ENCODE measurements around the gene COL8A2.

Gene COL8A2

GRCh38 chr1:36109041-36109679 is 15.9 kb downstream of the COL8A2 start:
- no peak for FAIRE-seq

GRCh38 chr1:36108314-36108713 is 16.7 kb downstream of the COL8A2 start:
- no peak for FAIRE-seq

- no peak for FAIRE-seq
Measured at GRCh38 chr1:36107394-36107793, 17.6 kb downstream of the COL8A2 start.

- FAIRE-seq = no peak
Measured at GRCh38 chr1:36106269-36106668, 18.8 kb downstream of the COL8A2 start.

- FAIRE-seq = no peak
Measured at GRCh38 chr1:36101546-36101945, 23.5 kb downstream of the COL8A2 start.

DNA sequence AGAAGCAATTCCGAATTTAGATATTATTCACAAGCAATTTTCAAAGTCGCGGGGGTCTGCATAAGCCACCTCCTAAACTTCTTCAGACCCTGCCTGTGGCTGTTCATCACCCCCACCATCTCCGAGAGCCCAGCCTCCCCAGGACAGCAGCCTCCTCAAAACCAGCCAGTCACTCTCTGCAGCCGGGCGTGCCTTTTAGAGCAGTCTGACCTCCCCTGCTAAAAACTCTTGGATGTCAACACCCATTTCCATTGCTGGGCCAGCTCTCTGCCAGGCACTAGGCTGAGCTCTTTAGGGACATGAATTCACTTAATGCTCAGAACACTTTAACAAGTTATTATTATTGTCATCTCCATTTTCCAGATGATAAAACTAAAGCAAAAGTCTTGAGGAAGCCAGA is 24.6 kb downstream of the COL8A2 start:
- FAIRE-seq = no peak

- no peak for FAIRE-seq
Measured at GRCh38 chr1:36099681-36100341, 25.2 kb downstream of the COL8A2 start.

DNA sequence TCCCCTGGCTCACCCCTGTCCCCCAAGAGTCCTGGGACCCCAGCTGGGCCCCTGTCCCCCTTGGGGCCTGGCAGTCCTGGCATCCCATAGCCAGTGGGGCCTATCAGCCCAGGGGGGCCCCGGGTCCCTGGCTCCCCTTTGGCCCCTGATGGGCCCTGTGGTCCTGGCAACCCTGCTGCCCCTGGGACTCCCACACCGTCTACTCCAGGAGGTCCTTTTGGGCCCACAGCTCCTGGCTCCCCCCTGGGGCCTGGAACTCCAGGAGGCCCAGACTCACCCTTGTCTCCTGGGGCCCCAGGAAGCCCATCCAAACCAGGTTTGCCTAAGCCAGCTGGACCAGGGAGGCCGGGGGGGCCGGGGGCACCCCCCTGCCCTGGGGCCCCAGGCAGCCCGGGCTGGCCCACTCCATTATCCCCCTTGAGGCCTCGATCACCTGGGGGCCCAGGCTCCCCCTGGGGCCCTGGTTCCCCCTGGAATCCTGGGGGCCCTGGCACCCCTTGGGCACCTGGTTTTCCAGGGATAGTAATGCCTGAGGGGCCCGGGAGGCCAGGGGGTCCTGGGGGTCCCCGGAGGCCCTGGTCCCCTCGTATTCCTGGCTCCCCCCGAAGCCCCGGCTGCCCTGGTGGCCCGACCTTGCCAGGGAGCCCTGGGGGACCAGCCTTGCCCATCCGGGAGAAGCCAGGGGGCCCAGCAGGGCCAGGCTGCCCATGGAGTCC is 26.2 kb downstream of the COL8A2 start:
- FAIRE-seq = no peak

DNA sequence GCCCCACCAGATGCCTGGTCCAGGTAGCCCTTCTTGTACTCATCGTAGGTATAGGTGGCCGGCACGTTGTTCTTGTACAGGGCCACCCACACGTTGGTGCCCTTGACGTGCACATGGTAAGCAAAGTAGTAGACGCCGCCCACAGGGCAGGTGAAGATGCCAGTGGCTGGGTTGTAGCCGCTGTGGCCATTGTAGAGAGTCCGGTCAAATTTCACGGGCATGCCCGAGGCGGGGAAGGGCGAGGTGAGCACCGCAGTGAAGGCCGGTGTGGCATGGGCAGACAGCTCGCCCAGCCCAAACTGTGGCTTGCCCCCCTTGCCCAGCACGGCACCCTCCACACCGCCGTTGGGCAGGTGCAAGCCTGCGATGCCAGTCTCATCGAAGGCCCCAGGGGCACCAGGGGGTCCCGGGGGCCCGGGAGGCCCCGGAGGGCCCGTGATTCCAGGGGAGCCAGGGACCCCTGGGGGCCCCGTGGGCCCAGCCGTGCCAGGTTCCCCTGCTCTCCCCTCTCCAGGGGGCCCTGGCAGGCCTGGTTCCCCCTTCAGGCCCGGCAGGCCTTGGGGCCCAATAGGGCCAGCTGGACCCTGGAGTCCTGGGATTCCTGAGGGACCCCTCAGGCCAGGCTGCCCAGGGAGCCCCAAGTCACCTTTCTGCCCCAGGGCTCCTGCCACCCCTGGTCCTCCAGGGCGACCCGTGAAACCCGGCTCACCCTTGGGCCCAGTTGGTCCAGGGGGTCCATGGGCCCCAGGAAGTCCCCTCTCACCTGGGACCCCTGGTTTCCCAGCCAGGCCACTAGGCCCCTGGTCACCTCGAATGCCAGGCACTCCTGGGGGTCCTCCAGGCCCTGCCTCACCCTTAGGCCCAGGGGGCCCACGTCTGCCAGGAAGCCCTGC is 27.1 kb downstream of the COL8A2 start:
- FAIRE-seq = no peak

- FAIRE-seq = no peak
Measured at GRCh38 chr1:36096500-36097432, 28.3 kb downstream of the COL8A2 start.

DNA sequence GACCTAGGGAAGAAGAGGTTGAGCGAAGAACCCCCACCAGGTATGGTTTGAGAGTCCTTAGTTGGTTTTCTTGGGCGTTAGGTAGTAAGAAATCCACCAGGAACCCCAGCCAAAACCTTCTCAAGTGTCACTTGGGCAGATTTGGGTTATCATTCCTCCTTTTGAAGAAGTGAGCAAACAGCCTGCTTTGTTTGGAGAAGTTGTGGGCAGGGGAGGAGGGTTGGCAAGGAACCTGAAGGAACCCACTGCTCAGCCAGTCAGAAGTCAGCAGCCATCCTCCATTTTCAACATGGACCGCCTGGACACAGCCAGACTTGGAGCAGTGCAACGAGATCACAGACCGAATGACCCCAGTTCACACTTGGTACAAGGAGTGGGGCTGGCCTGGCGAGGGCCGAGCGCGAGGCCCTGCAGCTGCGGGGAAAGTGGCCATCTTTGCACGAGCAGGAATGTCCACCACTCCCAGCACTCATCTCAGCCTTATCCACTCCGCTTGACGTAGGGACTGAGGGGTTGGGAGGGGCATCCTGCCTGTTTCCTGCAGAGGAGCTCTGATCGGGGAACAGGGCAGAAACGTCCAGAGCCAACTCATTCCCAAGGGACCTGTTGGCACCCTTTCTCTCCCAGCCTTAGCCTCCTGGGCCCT is 29.1 kb downstream of the COL8A2 start:
- FAIRE-seq = no peak

- no peak for FAIRE-seq
Measured at GRCh38 chr1:36094621-36095061, 30.4 kb downstream of the COL8A2 start.

DNA sequence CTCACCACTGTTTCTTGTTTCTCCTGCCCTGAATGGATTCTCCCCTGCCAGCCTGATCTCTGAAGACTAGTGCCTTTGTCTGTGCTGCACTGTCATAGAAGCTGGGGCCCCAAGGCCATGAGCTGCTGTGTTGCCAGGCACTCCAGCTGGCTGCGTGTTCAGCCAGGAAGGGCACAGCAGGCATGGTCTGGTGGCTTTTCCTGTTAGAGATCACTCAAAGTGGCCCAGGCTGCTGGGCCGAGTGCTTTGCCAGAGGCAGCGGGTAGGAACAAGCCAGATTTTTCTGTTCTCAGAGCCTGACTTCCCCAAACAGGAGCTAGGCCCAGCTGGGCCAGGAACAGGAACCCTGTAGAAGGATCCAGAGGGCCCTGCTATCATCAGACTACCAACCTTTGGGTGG is 31.1 kb downstream of the COL8A2 start:
- FAIRE-seq = no peak

- no peak for FAIRE-seq
Measured at GRCh38 chr1:36093226-36093625, 31.8 kb downstream of the COL8A2 start.

DNA sequence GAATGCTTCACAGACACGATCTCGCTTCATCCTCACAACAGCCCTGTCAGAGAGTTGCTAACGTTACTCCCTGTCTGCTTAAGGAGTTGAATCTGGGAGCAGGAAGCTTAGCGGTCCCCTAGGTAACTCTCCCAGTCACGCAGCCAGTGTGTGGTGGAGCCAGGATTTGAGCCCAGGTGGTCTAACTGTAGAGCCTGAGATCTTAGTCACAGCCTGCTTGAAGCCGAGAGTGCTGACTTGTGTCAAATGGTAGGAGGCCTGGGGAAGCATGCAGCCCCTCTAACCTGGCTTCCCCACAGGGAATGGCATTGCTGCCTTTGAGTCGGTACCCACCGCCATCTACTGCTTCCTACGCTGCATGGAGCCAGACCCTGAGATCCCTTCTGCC is 32.2 kb downstream of the COL8A2 start:
- FAIRE-seq = no peak

GRCh38 chr1:36092166-36092797 is 32.7 kb downstream of the COL8A2 start:
- no peak for FAIRE-seq

GRCh38 chr1:36091698-36092097 is 33.3 kb downstream of the COL8A2 start:
- no peak for FAIRE-seq

GRCh38 chr1:36091141-36091540 is 33.9 kb downstream of the COL8A2 start:
- no peak for FAIRE-seq

GRCh38 chr1:36089393-36090121 is 35.5 kb downstream of the COL8A2 start:
- FAIRE-seq = no peak
